ENCODE data around the gene CAPN11. TPM values are rescaled to one million over a fixed set of nuclear protein-coding genes. Genes with fewer than 3 reads are reported as not detected.

Gene CAPN11
- total and polyA plus RNA-seq, 9 of the 15 experiments (the other 6 are each of a cell fraction or from before 2014, with no cell fraction given) = 0.03 to 0.61 (median 0.17) TPM; not detected in 1

DNA sequence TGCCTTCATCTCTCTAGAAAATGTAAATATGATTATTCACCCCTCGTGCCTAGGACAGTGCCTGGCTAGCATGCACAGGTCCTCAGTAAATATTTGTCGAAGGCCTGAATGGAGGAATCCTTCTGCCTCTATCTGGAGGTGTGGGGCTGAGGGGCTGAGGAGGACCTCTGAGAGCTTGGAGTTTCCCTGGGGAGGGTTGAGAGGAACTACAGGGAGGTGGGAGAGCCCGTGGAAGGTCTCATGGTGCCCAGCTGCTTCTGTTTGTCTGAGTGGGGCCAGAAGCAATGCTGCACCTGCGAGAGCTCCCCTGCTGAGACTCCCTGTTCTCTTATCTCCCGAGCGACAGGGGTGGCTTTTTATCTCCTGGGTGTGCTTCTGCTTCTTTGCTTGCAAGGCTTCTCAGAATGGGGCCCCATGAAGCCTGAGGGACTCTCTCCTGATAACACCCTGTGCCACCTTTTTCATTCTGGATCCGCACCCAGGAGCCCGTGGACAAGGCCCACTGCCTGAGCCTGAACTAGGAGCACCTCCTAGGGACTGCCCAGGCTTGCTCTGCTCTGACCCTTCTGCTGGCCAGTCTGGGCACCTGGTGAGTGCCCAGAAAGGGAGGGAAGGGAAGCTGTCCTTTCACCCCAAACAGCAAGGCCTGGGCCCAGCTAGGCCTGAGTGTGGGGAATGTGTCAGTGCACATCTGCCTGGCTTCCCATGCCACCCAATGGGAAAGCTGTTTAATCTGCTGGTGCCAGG is 67.1 kb downstream of the CAPN11 start (continued):
- TF ChIP-seq NR4A1 (CRISPR knock-in tag; IDR thresholded peaks at IDR 0.05) (no peak), NR4A1 (tag; IDR thresholded peaks at IDR 0.05) (peak; percentile 71), C11orf30 (IDR thresholded peaks at IDR 0.05; ENCODE audit: low read depth) (no peak), CBFA2T3 (IDR thresholded peaks at IDR 0.05) (peak; percentile 99), TEAD1 (CRISPR knock-in tag; IDR thresholded peaks at IDR 0.05) (peak in 1 of 2 experiments; percentile 6; a peak in 1 of 4 replicates), ZBED1 (IDR thresholded peaks at IDR 0.05) (peak; percentile 81; the same call in 1 of the 2 replicates), FOXJ2 (tag; IDR thresholded peaks at IDR 0.05) (no peak), FOXP1 (CRISPR knock-in tag; IDR thresholded peaks at IDR 0.05) (no peak), FUS (optimal IDR thresholded peaks at IDR 0.05; ENCODE audit: low read depth, low read length) (no peak), RBM39 (optimal IDR thresholded peaks at IDR 0.05; ENCODE audit: low read depth, low read length) (no peak), SIRT6 (IDR thresholded peaks at IDR 0.05; ENCODE audit: low read depth, low read length) (no peak), MTA1 (IDR thresholded peaks at IDR 0.05; ENCODE audit: borderline replicate concordance) (0 out of 2 replicates have a peak, but pooled peaks have one; percentile 73), ZNF146 (CRISPR knock-in tag; IDR thresholded peaks at IDR 0.05; ENCODE audit: unreplicated experiment) (no peak), NFXL1 (CRISPR knock-in tag; IDR thresholded peaks at IDR 0.05) (no peak), ATF2 (CRISPR knock-in tag; IDR thresholded peaks at IDR 0.05) (no peak), CREM (IDR thresholded peaks at IDR 0.05; ENCODE audit: low read depth) (peak; percentile 78), MXI1 (IDR thresholded peaks at IDR 0.05; ENCODE audit: low read depth, low read length) (peak; percentile 47; the same call in 1 of the 2 replicates), LARP7 (IDR thresholded peaks at IDR 0.05) (no peak), ZNF75A (CRISPR knock-in tag; IDR thresholded peaks at IDR 0.05) (no peak), ZNF76 (CRISPR knock-in tag; IDR thresholded peaks at IDR 0.05; ENCODE audit: borderline replicate concordance) (no peak), TCF7 (IDR thresholded peaks at IDR 0.05; ENCODE audit: borderline replicate concordance) (peak; percentile 70; the same call in 1 of the 2 replicates), HNRNPLL (IDR thresholded peaks at IDR 0.05; ENCODE audit: low read depth, low read length, poor library complexity, severe bottlenecking) (no peak), COPS2 (conservative IDR thresholded peaks at IDR 0.05) (no peak), RAD51 (IDR thresholded peaks at IDR 0.05; ENCODE audit: borderline replicate concordance, low read depth) (no peak), PHB (CRISPR knock-in tag; IDR thresholded peaks at IDR 0.05) (no peak), CGGBP1 (CRISPR knock-in tag; IDR thresholded peaks at IDR 0.05) (no peak), NFRKB (IDR thresholded peaks at IDR 0.05; ENCODE audit: low read depth) (no peak)
- TF ChIP-seq, protein P1, sequence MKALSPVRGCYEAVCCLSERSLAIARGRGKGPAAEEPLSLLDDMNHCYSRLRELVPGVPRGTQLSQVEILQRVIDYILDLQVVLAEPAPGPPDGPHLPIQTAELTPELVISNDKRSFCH (CRISPR knock-in tag; IDR thresholded peaks at IDR 0.05) = no peak
- TF ChIP-seq, protein P1 (tag; IDR thresholded peaks at IDR 0.05) = peak; percentile 45; the same call in 1 of the 2 replicates

All from K562 (cell line).